HCT116 (cell line): ENCODE data around the gene TAS2R60. TPM values are rescaled to one million over a fixed set of nuclear protein-coding genes. Genes with fewer than 3 reads are reported as not detected.

Experiments used
- ATAC-seq: fragments of 200-7000 bp; cut with Tn5 transposase; 2 replicates; pipeline ENCODE4 v1.9.1; 2020; ENCODE audit warnings: mild to moderate bottlenecking, moderate library complexity
- BruUV-seq: library from RNA; stranded (reverse); fragments of 400-500 nt; replicated peaks from 2 replicates; lab custom pipeline; 2021; lab: Mats Ljungman, UMichigan
- CTCF ChIA-PET: fragments of 300-600 bp; sonication (Branson Sonifier 250); formaldehyde crosslinking; loops from one replicate; lab custom pipeline; 2021; ENCODE audit warnings: antibody characterized with exemption; lab: Charles Lee
- POLR2A ChIA-PET: fragments of 300-600, 350-600 bp; sonication (Branson Sonifier 250); formaldehyde crosslinking; loops from one replicate; lab custom pipeline; 2021; ENCODE audit warnings: antibody characterized with exemption; lab: Charles Lee
- RAD21 ChIA-PET, 2 experiments: fragments of 300-600 bp; sonication (Branson Sonifier 250); formaldehyde crosslinking; loops; one replicate each; lab custom pipeline; 2023; ENCODE audit warnings: low total read pairs in 2 of 2; ENCODE audit not compliant: uncharacterized antibody in 2 of 2, unreplicated experiment in 2 of 2, low non-redundant PET in 1 of 2; lab: Charles Lee
- DNase-seq: peaks from one replicate; pipeline ENCODE4 v3.0.0-alpha.2; 2010; ENCODE audit warnings: low read depth, low spot score
- H2AFZ ChIP-seq: fragments of 200-600 bp; shearing (Covaris generic), sonication (generic); 2 replicates; pipeline ENCODE4 v1.6.1; 2017; ENCODE audit warnings: low read depth, mixed run types, mixed read lengths, antibody characterized with exemption, low read length; ENCODE audit not compliant: poor library complexity, severe bottlenecking
- H3K27ac ChIP-seq: 2 replicates; pipeline ENCODE4 v1.5.1; 2012; ENCODE audit warnings: low read depth, low read length
- H3K27me3 ChIP-seq: fragments of 200-600 bp; sonication (generic); 2 replicates; pipeline ENCODE4 v1.6.1; 2016; ENCODE audit warnings: mixed run types, low read length, mixed read lengths; ENCODE audit not compliant: insufficient read depth
- H3K36me3 ChIP-seq, 2 experiments: fragments of 200-500 bp in 1 of 2; fragments of 200-600 bp in 1 of 2; sonication (Bioruptor generic) in 1 of 2; sonication (generic) in 1 of 2; 2 replicates each; pipeline versions ENCODE4 v1.5.1 to v1.6.1; 2014 to 2016; ENCODE audit warnings: low read length in 2 of 2, inconsistent platforms in 1 of 2, mixed read lengths in 1 of 2, mixed run types in 1 of 2; ENCODE audit not compliant: insufficient read depth in 2 of 2, control insufficient read depth in 1 of 2
- H3K4me1 ChIP-seq, 2 experiments: fragments of 200-600 bp in 1 of 2; sonication (generic) in 1 of 2; 2 replicates each; pipeline versions ENCODE4 v1.5.1 to v1.6.1; 2012 to 2017; ENCODE audit warnings: low read length in 2 of 2, inconsistent platforms in 1 of 2, mild to moderate bottlenecking in 1 of 2, mixed read lengths in 1 of 2, mixed run types in 1 of 2, moderate library complexity in 1 of 2; ENCODE audit not compliant: insufficient read depth in 2 of 2, control insufficient read depth in 1 of 2
- H3K4me2 ChIP-seq: fragments of 200-600 bp; sonication (generic); 2 replicates; pipeline ENCODE4 v1.6.1; 2017; ENCODE audit warnings: mixed run types, low read length, mixed read lengths
- H3K4me3 ChIP-seq, 2 experiments: fragments of 200-600 bp in 1 of 2; sonication (generic) in 1 of 2; replicated peaks in 1 of 2; 2 replicates each; pipeline ENCODE4 v1.5.1; 2011 to 2016; ENCODE audit warnings: low read length in 2 of 2, control low read depth in 1 of 2, low read depth in 1 of 2, mild to moderate bottlenecking in 1 of 2, mixed read lengths in 1 of 2, mixed run types in 1 of 2
- H3K79me2 ChIP-seq: fragments of 200-600 bp; sonication (generic); 2 replicates; pipeline ENCODE4 v1.6.1; 2017; ENCODE audit warnings: mild to moderate bottlenecking, mixed run types, low read length, moderate library complexity, mixed read lengths; ENCODE audit not compliant: insufficient read depth
- H3K9ac ChIP-seq: fragments of 200-600 bp; sonication (generic); 2 replicates; pipeline ENCODE4 v1.6.1; 2016; ENCODE audit warnings: low read length, mixed read lengths
- H3K9me2 ChIP-seq: fragments of 200-600 bp; sonication (generic), shearing (Covaris generic); 2 replicates; pipeline ENCODE4 v1.6.1; 2017; ENCODE audit warnings: mixed run types, mild to moderate bottlenecking, moderate library complexity; ENCODE audit not compliant: insufficient read depth
- H3K9me3 ChIP-seq, 2 experiments: fragments of 200-500 bp in 1 of 2; fragments of 200-600 bp in 1 of 2; sonication (Bioruptor generic) in 1 of 2; sonication (generic) in 1 of 2; 2 replicates each; pipeline ENCODE4 v1.6.1; 2014 to 2017; ENCODE audit warnings: low read length in 2 of 2, mixed read lengths in 2 of 2, inconsistent platforms in 1 of 2, low read depth in 1 of 2, mild to moderate bottlenecking in 1 of 2, mixed run types in 1 of 2, moderate library complexity in 1 of 2; ENCODE audit not compliant: control insufficient read depth in 1 of 2, insufficient read depth in 1 of 2
- H4K20me1 ChIP-seq: fragments of 200-600 bp; sonication (generic), shearing (Covaris generic); 2 replicates; pipeline ENCODE4 v1.6.1; 2017; ENCODE audit warnings: mixed run types, mild to moderate bottlenecking, moderate library complexity; ENCODE audit not compliant: insufficient read depth
- ATF3 ChIP-seq: IDR thresholded peaks from 2 replicates; pipeline ENCODE4 v1.6.1; 2012
- CBX3 ChIP-seq: IDR thresholded peaks from 2 replicates; pipeline ENCODE4 v1.6.1; 2012; ENCODE audit warnings: low read depth
- CTCF ChIP-seq, 3 experiments: fragments of 200-600 bp in 1 of 3; sonication (generic) in 1 of 3; IDR thresholded peaks in 2 of 3; conservative IDR thresholded peaks in 1 of 3; 2 replicates each; pipeline ENCODE4 v1.5.1; 2012 to 2017; ENCODE audit warnings: low read depth in 2 of 3, low read length in 2 of 3, antibody characterized with exemption in 1 of 3, borderline replicate concordance in 1 of 3, control low read depth in 1 of 3, mild to moderate bottlenecking in 1 of 3, mixed read lengths in 1 of 3, mixed run types in 1 of 3, moderate library complexity in 1 of 3; ENCODE audit not compliant: insufficient read depth in 1 of 3
- EGR1 ChIP-seq: IDR thresholded peaks from 2 replicates; pipeline ENCODE4 v1.6.1; 2012; ENCODE audit warnings: low read depth
- ELF1 ChIP-seq: IDR thresholded peaks from 2 replicates; pipeline ENCODE4 v1.6.1; 2012; ENCODE audit warnings: low read depth, borderline replicate concordance
- EZH2 ChIP-seq: fragments of 200-600 bp; sonication (generic); IDR thresholded peaks from 2 replicates; pipeline ENCODE4 v1.6.1; 2017; ENCODE audit warnings: antibody characterized with exemption, mixed run types
- JUND ChIP-seq: IDR thresholded peaks from 2 replicates; pipeline ENCODE4 v1.6.1; 2012
- MAX ChIP-seq: IDR thresholded peaks from 2 replicates; pipeline ENCODE4 v1.6.1; 2012
- POLR2A ChIP-seq: IDR thresholded peaks from 2 replicates; pipeline ENCODE4 v1.7.0; 2011; ENCODE audit warnings: borderline replicate concordance; ENCODE audit not compliant: insufficient read depth, insufficient read length; ENCODE audit errors: extremely low read depth
- POLR2AphosphoS5 ChIP-seq: IDR thresholded peaks from 2 replicates; pipeline ENCODE4 v1.6.1; 2011; ENCODE audit warnings: mild to moderate bottlenecking, low read depth, low read length, moderate library complexity
- RAD21 ChIP-seq: IDR thresholded peaks from 2 replicates; pipeline ENCODE4 v1.6.1; 2012; ENCODE audit warnings: low read depth, mild to moderate bottlenecking
- REST ChIP-seq: IDR thresholded peaks from 2 replicates; pipeline ENCODE4 v1.6.1; 2012; ENCODE audit warnings: low read depth
- SIN3A ChIP-seq: IDR thresholded peaks from 2 replicates; pipeline ENCODE4 v1.6.1; 2012; ENCODE audit warnings: low read depth
- SP1 ChIP-seq: IDR thresholded peaks from 2 replicates; pipeline ENCODE4 v1.6.1; 2012; ENCODE audit warnings: low read depth
- TCF7L2 ChIP-seq: IDR thresholded peaks from 2 replicates; pipeline ENCODE4 v1.7.0; 2011; ENCODE audit warnings: borderline replicate concordance, inconsistent platforms; ENCODE audit not compliant: insufficient read depth, insufficient read length; ENCODE audit errors: extremely low read depth
- YY1 ChIP-seq: IDR thresholded peaks from 2 replicates; pipeline ENCODE4 v1.6.1; 2011; ENCODE audit warnings: low read length, low read depth, moderate library complexity, mild to moderate bottlenecking; ENCODE audit not compliant: insufficient replicate concordance; ENCODE audit errors: extremely low read depth
- ZFX ChIP-seq: fragments of 450-650 bp; IDR thresholded peaks from 2 replicates; pipeline ENCODE4 v1.6.1; 2017
- intact Hi-C: fragments of 100-400 bp; cut with micrococcal nuclease; formaldehyde crosslinking; loops from 2 replicates; pipeline ENCODE4 v1.10.0; 2022
- total RNA-seq: library from RNA; stranded (reverse); gene quantifications from one replicate; pipeline ENCODE4 v1.2.1, GENCODE V29; 2021; ENCODE audit not compliant: unreplicated experiment

The TAS2R60 gene
- total RNA-seq, 1 experiment from 2014 or later: not detected

- no peaks in the 10 kb centered on the region for H3K27me3 ChIP-seq
- CTCF ChIA-PET: no interaction called here
- peaks cover 6 to 11% of the 10 kb centered on the region in 2 experiments for H3K4me1 ChIP-seq
- H3K79me2 ChIP-seq: no peaks in the 10 kb centered on the region
- POLR2A ChIA-PET: no interaction called here
- no peaks in the 10 kb centered on the region for H3K9me3 ChIP-seq
- H3K27ac ChIP-seq: no peak within 1 kb of the TSS
- RAD21 ChIA-PET: no interaction called here
- H3K4me2 ChIP-seq: no peak within 1 kb of the TSS
- no peak for TF ChIP-seq EZH2
- no peak for TF ChIP-seq SP1
- TF ChIP-seq ZFX: no peak
- no peak for TF ChIP-seq MAX
- TF ChIP-seq YY1: no peak
- TF ChIP-seq CTCF (IDR thresholded peaks at IDR 0.05 in 2 of 3, conservative IDR thresholded peaks at IDR 0.05 in 1 of 3; ENCODE audit: borderline replicate concordance in 1 of 3, insufficient read depth in 1 of 3, low read depth in 2 of 3, low read length in 2 of 3): no peak
- no peak for TF ChIP-seq RAD21
- no peak for TF ChIP-seq TCF7L2
- no peak for TF ChIP-seq POLR2AphosphoS5
- no peak for TF ChIP-seq CBX3
- TF ChIP-seq REST: no peak
- no peak for TF ChIP-seq JUND
- TF ChIP-seq ELF1: no peak
- no peak for TF ChIP-seq SIN3A
- TF ChIP-seq EGR1: no peak
- TF ChIP-seq POLR2A: no peak
- TF ChIP-seq ATF3: no peak
- intact Hi-C loops: no loop called here
- no peak within 1 kb of the TSS for H3K4me3 ChIP-seq
- ATAC-seq: no peak
- no peaks in the 10 kb centered on the region; the same call in 1 of the 2 replicates for H3K9me2 ChIP-seq
- DNase-seq: no peak
- H2AFZ ChIP-seq: no peak within 1 kb of the TSS
- BruUV-seq: no TSS peak
- no peak within 1 kb of the TSS for H3K9ac ChIP-seq
- no peaks in the 10 kb centered on the region for H4K20me1 ChIP-seq
- no peaks in the 10 kb centered on the region for H3K36me3 ChIP-seq
These were observed 34.4 kb downstream of the TAS2R60 start, which contains the start of gene TAS2R41 for GRCh38 chr7:143477501-143478150. Gene TAS2R41 (plus strand): TSS chr7:143477873. CDS start chr7:143477873, 0 bp downstream.
